ENCODE data around the gene CRLF2.
"Not testable (repeated sequence)": the region's sequence is repeated elsewhere in the genome, so short reads cannot be mapped to it uniquely, and the experiment has no call there.

CRLF2 gene, protein sequence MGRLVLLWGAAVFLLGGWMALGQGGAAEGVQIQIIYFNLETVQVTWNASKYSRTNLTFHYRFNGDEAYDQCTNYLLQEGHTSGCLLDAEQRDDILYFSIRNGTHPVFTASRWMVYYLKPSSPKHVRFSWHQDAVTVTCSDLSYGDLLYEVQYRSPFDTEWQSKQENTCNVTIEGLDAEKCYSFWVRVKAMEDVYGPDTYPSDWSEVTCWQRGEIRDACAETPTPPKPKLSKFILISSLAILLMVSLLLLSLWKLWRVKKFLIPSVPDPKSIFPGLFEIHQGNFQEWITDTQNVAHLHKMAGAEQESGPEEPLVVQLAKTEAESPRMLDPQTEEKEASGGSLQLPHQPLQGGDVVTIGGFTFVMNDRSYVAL

DNA sequence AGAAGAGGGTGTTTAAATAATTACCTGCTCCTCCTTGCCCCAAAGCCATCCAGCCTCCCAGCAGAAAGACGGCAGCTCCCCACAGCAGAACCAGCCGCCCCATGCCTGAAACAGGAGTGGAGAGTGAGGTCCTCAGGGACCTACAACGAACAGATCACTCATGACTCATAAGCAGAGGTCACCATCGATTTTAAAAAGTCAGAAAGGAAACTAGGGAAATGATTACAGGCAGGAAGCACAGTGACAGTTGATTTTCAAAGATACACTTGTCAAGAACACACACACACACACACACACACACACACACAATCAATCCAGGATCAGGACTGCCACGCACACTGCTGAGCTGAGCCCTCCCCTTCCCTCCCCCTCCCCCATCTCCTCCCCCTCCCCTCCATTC, at the start of gene CRLF2:
TSS of gene CRLF2 (minus strand) at position 118 of the 400 bp plus-strand sequence. CDS start at position 103, 15 bp downstream.
- DNase-seq (ENCODE audit: extremely low spot score, insufficient read length, low read depth) = peak; percentile 37
- peak; percentile 76 for FAIRE-seq

DNA sequence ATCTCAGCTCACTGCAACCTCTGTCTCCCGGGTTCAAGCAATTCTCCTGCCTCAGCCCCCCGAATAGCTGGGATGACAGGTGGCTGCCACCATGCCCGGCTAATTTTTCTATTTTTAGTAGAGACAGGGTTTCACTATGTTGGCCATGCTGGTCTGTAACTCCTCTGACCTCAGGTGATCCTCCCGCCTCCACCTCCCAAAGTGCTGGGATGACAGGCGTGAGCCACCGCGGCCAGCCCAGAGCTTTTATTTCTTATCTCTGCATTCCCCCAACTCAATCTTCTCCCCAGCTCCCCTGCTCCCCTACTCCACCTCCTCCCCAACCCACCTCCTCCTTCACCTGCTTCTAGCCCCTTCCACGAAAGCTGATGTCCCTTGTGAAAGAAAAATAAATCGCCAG, 49.3 kb upstream of the CRLF2 start:
- DNase-seq (ENCODE audit: extremely low spot score, insufficient read length, low read depth); FAIRE-seq: not testable (repeated sequence)

DNA sequence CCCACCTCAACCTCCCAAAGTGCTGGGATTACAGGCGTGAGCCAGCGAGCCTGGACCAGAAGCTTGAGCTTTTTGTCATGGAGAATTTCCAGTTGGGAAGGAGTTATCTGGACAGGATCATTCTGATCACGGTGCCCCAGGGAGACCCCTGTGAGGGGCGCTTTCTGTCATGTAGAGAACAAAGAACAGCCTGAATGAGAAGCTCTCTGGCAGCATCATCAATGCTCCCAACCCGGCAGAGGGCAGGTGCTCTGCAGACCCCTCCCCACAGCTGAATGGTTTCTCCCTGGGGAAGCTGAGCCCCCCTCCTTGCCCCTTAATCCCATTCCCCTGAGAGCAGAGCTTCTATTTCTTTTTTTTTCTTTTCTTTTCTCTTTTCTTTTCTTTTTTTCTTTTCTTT, 48.8 kb upstream of the CRLF2 start:
- FAIRE-seq (no peak), DNase-seq (ENCODE audit: extremely low spot score, insufficient read length, low read depth) (no peak)

DNA sequence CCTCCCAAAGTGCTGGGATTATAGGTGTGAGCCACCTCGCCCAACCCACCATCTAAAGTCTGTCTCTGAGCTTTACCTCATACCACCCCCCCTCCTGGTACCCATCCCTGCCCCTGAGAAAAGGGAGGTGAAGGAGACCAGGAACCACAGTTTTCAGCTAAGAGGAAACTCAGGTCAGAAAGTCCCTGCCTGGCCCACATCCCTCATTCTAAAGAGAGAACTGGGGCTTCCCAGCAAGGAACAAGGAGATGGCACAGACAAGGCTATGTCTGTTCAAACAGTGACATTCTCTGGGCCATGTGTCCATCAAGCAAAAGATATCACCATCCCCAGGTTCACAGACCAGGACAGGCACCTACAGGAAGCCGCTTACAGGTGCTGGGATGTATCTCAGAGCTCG, 40.4 kb upstream of the CRLF2 start:
- FAIRE-seq (no peak), DNase-seq (ENCODE audit: extremely low spot score, insufficient read length, low read depth) (no peak)

DNA sequence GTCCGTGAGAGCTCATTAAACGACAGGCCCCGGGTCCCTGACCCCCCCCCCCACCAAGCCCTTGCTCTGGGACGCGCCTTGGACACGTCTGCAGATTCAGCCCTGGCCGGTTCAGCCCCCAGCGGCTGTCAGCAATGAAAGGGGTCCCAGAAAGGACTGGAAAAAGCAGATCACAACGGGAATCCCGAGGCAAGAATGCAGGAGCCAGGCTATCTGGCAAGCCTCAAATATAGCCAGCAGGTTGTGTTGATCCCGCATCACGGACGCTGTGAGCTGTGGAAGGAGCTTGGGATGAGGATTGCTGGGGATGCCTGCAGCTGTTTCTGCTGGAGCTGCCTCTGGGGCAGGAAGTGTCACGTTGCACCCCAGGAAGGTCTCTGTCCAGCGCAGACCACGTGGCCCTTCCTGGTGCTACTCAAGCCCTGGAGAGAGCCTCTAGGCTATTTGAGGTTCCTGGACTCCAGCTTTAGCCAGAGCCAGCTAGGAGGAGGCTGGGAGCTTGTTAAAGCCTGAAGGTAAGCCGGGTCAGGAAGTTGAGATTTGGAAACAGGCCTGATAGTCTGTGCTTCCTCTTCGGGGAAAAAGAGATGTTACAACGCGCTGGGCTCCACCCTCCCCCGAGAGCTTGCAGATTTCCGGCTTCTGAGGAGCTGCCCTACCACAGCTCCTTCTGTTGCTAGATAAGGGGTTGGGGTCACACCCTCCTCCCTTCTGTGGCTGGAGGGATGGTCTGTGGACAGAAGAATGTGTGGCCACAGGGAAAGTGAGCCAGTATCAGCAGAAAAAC, 36.8 kb upstream of the CRLF2 start:
- FAIRE-seq (peak; percentile 77), DNase-seq (ENCODE audit: extremely low spot score, insufficient read length, low read depth) (no peak)

DNA sequence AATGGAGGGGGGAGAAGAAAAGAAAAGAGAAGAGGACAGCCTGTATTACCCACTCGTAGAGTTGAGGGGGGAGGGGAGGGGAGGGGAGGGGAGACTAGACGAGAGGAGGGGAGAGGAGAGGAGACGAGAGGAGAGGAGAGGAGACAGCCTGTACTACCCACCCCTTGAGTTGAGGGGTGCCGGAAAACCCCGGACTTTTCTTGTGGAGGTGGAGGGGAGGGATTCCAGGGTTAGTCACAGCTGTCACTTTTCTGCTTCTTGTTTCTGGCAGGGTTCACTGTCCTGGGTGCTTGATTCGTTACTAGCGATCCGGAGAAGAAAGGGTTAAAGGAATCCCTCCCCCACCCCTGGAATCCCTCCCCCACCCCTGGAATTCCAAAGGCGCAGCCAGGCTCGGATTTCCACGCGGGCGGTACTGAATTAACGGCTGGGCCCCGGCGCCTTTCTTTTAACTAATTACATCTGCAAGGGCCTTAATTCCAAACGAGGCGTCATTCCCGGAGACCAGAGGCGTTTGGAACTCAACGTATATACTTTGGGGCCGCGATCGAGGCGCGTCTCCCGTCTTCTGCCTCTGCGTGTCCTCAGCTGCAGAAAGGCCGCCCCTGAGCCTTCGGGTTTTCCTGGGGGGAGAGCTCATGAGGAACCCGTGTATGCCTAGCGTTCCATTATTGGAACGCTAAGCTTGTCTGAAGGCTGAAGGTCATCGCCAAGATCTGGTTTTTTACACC, 36.0 kb upstream of the CRLF2 start:
- no peak for DNase-seq (ENCODE audit: extremely low spot score, insufficient read length, low read depth)
- FAIRE-seq = no peak

DNA sequence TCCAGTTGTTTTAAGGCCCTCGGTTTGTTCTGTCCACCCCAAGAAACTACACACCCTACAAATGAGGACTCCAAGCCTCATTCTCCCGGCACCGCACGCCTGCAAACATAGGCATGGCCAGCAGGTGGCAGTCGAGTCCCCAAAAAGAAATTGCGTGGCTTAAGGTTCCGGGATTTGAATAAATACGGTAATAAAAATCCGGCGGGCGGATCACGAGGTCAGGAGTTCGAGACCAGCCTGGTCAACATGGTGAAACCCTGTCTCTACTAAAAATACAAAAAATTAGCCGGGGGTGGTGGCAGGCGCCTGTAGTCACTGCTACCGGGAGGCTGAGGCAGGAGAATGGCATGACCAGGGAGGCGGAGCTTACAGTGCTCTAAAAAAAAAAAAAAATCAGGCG, 34.4 kb upstream of the CRLF2 start:
- peak; percentile 75 for FAIRE-seq
- DNase-seq (ENCODE audit: extremely low spot score, insufficient read length, low read depth) = no peak

DNA sequence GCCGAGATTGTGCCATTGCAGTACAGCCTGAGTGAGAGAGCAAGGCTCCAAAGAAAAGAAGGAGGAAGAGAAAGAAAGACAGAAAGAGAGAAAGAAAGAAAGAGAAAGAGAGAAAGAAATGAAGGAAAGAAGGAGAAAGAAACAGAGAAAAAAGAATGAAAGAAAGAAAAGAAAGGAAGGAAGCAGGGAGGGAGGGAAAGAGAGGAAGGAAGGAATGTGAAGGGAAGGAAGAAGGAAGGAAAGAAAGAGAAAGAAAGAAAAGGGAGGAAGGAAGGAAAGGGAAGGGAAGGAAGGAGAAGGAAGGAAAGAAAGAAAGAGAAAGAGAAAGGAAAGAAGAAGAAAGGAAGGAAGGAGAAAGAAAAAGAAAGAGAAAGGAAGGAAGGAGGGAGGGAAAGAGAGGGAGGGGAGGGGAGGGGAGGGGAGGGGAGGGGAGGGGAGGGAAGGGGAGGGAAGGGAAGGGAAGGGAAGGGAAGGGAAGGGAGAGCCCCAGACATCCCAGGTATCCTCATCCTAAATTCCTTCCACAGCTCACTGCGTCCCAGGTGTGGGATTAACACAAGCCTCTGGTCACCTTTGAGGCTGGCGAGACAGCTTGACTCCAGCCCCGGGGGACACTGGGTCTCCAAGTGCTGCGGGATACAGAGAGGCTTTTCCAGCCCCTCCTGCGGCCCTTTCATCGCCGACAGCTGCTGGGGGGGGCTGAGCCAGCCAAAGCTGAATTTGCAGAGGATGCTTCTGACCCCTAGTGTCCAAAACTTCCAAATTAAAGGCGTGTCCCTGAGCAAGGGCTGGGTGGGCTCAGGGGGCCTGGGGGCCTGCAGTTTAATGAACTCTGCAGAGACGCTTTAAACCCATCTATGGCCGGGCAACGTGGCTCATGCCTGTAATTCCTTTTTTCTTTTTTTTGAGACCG, 32.0 kb upstream of the CRLF2 start:
- DNase-seq (ENCODE audit: extremely low spot score, insufficient read length, low read depth) = no peak
- FAIRE-seq = no peak

DNA sequence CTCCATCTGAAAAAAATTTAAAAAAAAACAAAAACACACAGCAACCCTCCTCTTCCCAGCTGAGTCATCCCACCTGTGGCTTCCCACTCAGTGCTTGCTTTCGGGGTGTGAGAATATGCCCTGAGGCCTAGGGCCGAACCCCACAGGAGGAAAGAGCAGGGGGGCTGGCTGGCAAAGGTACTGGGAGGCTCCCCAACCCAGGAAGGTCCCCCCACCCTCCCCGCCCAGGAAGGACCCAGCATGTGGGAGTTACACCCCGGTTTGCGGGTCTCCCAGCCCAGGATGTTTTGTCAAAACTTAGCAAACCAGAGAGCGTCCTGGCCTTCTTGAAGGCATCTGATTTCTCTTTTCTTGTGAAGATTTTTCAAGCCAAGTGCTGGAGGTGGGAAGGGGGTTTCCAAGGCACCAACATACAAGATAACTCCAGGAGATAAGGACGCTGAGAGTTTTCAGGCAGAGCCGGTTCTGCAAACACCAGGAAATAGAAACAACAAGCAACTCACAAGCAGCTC, 30.5 kb upstream of the CRLF2 start:
- peak; percentile 62 for FAIRE-seq
- DNase-seq (ENCODE audit: extremely low spot score, insufficient read length, low read depth) = no peak

DNA sequence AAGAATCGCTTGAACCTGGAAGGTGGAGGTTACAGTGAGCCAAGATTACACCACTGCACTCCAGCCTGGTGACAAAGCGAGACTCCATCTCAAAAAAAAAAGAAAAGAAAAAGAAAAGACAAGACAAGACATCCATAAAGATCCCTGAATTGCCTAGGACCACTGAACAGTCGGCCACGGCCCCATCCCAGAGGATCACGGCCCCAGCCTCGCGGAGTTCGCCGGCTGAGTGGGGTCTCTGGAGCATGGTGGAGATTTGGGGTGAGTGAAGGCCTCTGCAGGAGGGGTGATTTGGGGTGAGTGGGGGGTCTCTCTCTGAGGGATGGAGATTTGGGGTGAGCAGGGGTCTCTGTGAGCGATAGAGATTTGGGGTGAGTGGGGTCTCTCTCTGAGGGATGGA, 28.1 kb upstream of the CRLF2 start:
- not testable (repeated sequence) for DNase-seq (ENCODE audit: extremely low spot score, insufficient read length, low read depth); FAIRE-seq

DNA sequence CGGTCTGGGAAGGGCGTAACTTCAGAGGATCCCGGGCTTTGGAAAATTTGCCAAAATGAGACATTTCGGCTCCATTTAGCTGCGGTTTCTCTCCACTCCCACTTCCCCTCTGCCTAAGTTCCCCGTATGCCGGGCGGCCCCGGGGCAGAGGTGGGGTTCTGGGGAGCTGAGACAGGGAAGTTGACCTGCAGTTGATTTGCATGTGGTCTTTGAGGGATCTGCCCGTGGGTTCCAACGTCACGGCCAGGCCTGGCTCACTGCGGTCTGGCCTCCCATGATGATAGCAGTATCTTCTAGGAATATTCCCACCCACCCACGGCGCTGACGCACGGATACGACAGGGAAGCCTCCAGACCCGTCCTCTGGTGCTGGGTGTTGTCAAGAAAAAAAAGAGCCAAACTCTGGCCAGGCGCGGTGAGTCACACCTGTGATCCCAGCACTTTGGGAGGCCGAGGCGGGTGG, 27.3 kb upstream of the CRLF2 start:
- no peak for DNase-seq (ENCODE audit: extremely low spot score, insufficient read length, low read depth)
- peak; percentile 85 for FAIRE-seq

DNA sequence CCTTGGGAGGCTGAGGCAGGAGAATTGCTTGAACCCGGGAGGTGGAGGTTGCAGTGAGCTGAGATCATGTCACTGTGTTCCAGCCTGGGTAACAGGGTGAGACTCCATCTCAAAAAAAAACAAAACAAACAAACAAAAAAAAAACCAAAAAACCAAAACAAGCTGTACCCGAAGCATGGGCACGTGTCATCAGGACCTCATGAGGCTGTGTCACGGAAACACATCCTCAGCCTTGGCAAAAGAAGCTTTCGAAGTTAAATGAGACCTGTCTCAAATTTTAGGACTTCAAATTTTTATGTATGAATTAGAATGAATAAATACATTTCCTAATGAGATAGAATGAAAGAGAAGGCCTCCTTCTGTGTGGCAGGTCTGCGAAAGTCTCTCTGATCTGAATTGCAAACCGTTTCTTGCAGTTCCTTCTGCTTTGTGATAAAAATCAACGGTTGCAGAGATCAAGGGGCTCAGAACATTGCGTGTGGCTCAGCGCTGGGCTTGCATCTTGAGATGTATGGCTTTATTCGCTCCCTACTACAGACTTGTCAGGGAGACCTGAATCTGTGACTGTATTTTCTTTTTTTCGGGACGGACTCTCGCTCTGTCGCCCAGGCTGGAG, 19.5 kb upstream of the CRLF2 start:
- DNase-seq (ENCODE audit: extremely low spot score, insufficient read length, low read depth) (no peak), FAIRE-seq (no peak)

DNA sequence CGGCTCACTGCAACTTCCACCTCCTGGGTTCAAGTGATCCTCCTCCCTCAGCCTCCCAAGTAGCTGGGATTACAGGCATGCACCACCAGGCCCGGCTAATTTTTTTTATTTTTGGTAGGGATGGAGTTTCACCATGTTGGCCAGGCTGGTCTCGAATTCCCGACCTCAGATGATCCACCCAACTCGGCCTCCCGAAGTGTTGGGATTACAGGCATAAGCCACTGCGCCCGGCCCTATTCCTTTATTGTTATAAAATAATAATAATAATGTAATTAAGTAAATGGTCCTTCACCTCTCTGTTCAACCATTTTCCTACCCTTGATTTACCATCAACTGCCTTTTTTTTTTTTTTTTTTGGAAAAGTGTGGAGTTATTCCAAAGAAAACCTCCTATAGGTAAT, 15.7 kb upstream of the CRLF2 start:
- FAIRE-seq; DNase-seq (ENCODE audit: extremely low spot score, insufficient read length, low read depth): not testable (repeated sequence)

DNA sequence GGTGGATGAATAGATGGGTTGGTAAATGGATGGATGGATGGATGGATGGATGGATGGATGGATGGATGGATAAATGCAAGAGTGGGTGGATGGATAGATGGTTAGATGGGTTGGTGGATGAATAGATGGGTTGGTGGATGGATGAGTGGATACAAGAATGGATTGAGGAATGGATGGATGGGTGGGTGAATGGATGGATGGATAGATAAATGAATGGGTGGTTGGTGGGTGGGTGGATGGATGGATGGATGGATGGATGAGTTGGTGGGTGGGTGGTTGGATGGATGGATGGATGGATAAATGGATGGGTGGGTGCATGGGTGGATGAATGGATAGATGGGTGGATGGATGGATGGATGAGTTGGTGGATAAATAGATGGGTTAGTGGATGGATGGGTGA, 13.8 kb upstream of the CRLF2 start:
- FAIRE-seq = no peak
- DNase-seq (ENCODE audit: extremely low spot score, insufficient read length, low read depth) = no peak

DNA sequence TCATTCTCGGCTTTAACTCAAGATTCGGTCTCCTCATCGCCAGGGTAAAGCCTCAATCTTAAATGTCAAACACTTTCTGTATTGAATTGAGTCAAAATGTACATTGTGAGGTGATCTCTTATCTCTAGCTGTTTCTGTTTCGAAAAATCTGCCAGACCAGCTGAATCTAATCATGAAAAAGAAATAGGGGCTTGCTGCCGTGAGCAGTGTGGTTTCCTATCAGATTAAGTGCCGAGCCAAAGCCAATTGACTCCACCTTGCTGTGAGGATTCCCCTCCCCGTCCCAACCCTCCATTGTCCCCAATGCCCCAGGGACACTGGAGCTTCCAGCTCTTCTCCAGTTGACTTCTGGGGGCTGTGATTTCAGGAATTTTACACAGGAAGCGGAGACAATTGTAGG, 12.5 kb upstream of the CRLF2 start:
- FAIRE-seq (no peak), DNase-seq (ENCODE audit: extremely low spot score, insufficient read length, low read depth) (no peak)

DNA sequence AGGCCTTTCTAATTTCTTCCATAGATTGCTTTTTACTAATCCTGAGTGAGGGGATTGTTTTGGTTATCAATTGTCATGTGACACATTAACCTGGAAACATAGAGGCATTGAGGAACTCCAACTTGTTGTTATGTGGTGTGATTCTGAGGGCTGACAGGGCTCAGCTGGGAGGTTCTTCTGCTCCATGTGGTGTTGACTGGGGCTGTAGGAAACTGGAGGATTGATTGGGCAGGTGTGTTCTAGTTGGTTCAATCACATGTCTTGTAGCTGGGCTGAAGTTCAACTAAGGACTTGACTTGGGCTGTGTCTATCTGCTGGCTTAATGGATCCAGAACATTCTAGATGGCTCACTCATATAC, 10.8 kb upstream of the CRLF2 start:
- FAIRE-seq = no peak

DNA sequence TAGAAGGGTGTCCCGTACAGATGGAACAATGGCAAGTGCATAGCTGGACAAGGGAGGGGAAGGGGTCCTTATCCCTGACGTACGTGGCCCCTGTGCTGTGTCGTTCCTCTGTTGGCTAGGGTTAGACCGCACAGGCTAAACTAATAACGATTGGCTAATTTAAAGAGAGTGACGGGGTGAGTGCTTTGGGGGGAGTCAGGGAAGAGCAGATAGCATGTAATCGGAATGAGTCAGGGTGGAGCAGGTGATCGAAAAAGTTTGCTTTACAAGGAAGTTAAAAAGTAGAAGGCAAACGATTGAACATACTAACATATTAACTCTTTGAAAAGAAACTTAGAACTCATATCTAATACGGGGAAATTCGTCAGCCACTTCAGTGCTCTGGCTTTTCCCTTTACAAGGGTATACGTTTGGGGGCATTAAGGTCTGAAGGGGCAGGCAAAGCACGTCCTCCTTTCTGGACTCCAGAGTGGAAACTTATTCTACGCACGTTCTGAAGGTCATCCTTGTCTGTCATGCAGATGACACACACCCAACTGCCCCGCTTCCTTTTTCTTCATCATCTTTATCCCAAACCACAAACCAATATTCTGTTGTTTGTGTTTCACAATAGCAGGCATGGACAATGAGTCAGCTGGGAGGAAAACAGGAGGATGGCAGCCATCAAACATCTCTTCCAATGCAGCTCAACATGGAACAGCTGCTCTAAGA, 10.2 kb upstream of the CRLF2 start:
- DNase-seq (ENCODE audit: extremely low spot score, insufficient read length, low read depth) (no peak), FAIRE-seq (no peak)

More for the DNA sequence above, 10.8 kb upstream of the CRLF2 start:
- DNase-seq (ENCODE audit: extremely low spot score, insufficient read length, low read depth) = no peak

DNA sequence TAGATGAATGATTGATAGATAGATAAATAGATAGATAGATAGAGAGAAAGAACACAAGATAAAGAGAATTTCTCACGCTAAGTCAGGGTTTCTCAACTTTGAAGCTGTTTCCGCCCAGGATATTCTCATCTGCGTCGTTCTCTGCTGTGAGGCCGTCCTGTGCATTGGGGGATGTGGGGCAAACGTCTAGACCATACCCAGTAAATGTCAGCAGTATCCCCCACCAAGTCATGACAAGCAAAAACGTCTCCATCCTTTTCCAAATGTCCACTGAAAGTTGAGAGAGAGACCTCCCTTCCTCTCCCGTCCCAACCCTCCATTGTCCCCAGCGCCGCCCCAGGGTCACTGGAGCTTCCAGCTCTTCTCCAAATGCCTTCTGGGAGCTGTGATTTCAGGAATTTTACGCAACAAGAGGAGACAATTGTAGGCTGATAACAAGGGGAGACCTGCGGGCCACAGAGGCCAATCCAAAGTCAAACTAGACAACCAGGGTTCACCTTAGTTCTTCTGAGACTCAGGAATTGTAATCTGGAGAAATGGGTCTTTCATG, 8.9 kb upstream of the CRLF2 start:
- FAIRE-seq = no peak

More for the DNA sequence above, 8.9 kb upstream of the CRLF2 start:
- no peak for DNase-seq (ENCODE audit: extremely low spot score, insufficient read length, low read depth)

All from GM18507 (cell line).